Measurements from ENCODE around the gene ANO2.

DNA sequence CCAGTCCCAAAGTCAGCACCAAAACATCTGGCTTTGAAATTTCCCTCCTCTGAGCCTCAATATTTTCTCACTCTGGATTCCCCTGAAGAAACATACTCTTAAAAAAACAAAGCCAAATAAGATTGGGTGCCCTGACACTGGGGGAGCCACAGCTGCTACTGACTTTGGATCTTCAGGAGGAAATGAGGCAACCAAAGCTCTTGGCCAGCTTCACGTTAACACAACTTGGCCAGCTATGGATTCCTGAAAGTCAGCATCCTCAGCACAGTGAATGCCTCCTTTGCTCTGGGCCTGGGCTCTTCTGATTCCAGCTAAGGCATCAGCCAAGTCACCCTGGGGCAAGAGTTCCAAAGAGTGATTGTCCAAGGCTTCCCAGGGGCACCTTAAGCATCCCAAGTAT, 254.8 kb downstream of the ANO2 start:
- TF ChIP-seq, protein P1, sequence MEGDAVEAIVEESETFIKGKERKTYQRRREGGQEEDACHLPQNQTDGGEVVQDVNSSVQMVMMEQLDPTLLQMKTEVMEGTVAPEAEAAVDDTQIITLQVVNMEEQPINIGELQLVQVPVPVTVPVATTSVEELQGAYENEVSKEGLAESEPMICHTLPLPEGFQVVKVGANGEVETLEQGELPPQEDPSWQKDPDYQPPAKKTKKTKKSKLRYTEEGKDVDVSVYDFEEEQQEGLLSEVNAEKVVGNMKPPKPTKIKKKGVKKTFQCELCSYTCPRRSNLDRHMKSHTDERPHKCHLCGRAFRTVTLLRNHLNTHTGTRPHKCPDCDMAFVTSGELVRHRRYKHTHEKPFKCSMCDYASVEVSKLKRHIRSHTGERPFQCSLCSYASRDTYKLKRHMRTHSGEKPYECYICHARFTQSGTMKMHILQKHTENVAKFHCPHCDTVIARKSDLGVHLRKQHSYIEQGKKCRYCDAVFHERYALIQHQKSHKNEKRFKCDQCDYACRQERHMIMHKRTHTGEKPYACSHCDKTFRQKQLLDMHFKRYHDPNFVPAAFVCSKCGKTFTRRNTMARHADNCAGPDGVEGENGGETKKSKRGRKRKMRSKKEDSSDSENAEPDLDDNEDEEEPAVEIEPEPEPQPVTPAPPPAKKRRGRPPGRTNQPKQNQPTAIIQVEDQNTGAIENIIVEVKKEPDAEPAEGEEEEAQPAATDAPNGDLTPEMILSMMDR (IDR thresholded peaks at IDR 0.05; ENCODE audit: low read depth, low read length, poor library complexity, severe bottlenecking): no peak
- TF ChIP-seq EZH2phosphoT487 (IDR thresholded peaks at IDR 0.05; ENCODE audit: borderline replicate concordance, low read length): no peak

All from DOHH2 (cell line).